ENCODE data around the gene C2CD2L.

- TF ChIP-seq, protein P1, sequence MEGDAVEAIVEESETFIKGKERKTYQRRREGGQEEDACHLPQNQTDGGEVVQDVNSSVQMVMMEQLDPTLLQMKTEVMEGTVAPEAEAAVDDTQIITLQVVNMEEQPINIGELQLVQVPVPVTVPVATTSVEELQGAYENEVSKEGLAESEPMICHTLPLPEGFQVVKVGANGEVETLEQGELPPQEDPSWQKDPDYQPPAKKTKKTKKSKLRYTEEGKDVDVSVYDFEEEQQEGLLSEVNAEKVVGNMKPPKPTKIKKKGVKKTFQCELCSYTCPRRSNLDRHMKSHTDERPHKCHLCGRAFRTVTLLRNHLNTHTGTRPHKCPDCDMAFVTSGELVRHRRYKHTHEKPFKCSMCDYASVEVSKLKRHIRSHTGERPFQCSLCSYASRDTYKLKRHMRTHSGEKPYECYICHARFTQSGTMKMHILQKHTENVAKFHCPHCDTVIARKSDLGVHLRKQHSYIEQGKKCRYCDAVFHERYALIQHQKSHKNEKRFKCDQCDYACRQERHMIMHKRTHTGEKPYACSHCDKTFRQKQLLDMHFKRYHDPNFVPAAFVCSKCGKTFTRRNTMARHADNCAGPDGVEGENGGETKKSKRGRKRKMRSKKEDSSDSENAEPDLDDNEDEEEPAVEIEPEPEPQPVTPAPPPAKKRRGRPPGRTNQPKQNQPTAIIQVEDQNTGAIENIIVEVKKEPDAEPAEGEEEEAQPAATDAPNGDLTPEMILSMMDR (IDR thresholded peaks at IDR 0.05; ENCODE audit: insufficient read depth, low read depth, low read length), result no peak
- no peak for TF ChIP-seq EZH2 (IDR thresholded peaks at IDR 0.05; ENCODE audit: insufficient read depth, low read length)
Measured at GRCh38 chr11:119161871-119162270, 54.7 kb downstream of the C2CD2L start.

Data from astrocyte (in vitro differentiated cells and primary cell).